Measurements from ENCODE around the gene RAD51C. TPM values are rescaled to one million over a fixed set of nuclear protein-coding genes. Genes with fewer than 3 reads are reported as not detected.

Gene RAD51C
- total RNA-seq, 1 donor from 2014 or later, result 67.6 TPM

GRCh38 chr17:58699771-58700170, 7.4 kb downstream of the RAD51C start:
- Mint-ChIP-seq H3K27me3 (ENCODE audit: insufficient read depth, low read depth) (no peaks in the 10 kb centered on the region), H3K9me3 (no peaks in the 10 kb centered on the region), H3K4me3 (no peak overlapping the region), H3K27ac (no peak overlapping the region), H3K36me3 (peaks cover 6% of the 10 kb centered on the region), H3K4me1 (no peaks in the 10 kb centered on the region)
- Histone ChIP-seq H4K20me1 (ENCODE audit: low read depth) (no peaks in the 10 kb centered on the region), H3K27ac (no peak overlapping the region), H2AFZ (replicated peaks) (no peak overlapping the region), H3K79me2 (ENCODE audit: low read depth) (peaks cover 2% of the 10 kb centered on the region), H3K4me2 (no peak overlapping the region), H3K9ac (no peak overlapping the region), H3K36me3 (no peaks in the 10 kb centered on the region), H3F3A (ENCODE audit: low read depth) (no peaks in the 10 kb centered on the region), H3K4me3 (no peak overlapping the region), H3K27me3 (no peaks in the 10 kb centered on the region), H3K4me1 (no peaks in the 10 kb centered on the region), H3K9me3 (ENCODE audit: low read depth) (no peaks in the 10 kb centered on the region)
- TF ChIP-seq EZH2phosphoT487 (IDR thresholded peaks at IDR 0.05) (no peak), CTCF (IDR thresholded peaks at IDR 0.05) (no peak), EZH2 (IDR thresholded peaks at IDR 0.05) (no peak)
- no peak for DNase-seq (ENCODE audit: low spot score)

GRCh38 chr17:58702045-58702476, 9.7 kb downstream of the RAD51C start:
- no peak overlapping the region for H3K4me3 ChIP-seq
- Mint-ChIP-seq H3K4me1 (no peaks in the 10 kb centered on the region), H3K4me3 (no peak overlapping the region), H3K36me3 (peaks cover 6% of the 10 kb centered on the region), H3K9me3 (no peaks in the 10 kb centered on the region), H3K27ac (no peak overlapping the region), H3K27me3 (ENCODE audit: insufficient read depth, low read depth) (no peaks in the 10 kb centered on the region)
- H3K4me1 ChIP-seq, result no peaks in the 10 kb centered on the region
- no peak overlapping the region for H2AFZ ChIP-seq (replicated peaks)
- H3K9ac ChIP-seq, result no peak overlapping the region
- TF ChIP-seq EZH2phosphoT487 (IDR thresholded peaks at IDR 0.05) (no peak), EZH2 (IDR thresholded peaks at IDR 0.05) (no peak), CTCF (IDR thresholded peaks at IDR 0.05) (no peak)
- H3K27me3 ChIP-seq, result no peaks in the 10 kb centered on the region
- H3K79me2 ChIP-seq (ENCODE audit: low read depth), result no peaks in the 10 kb centered on the region
- H3K27ac ChIP-seq, result no peak overlapping the region
- H3K4me2 ChIP-seq, result no peak overlapping the region
- no peaks in the 10 kb centered on the region for H3K36me3 ChIP-seq
- no peak for DNase-seq (ENCODE audit: low spot score)
- no peaks in the 10 kb centered on the region for H3K9me3 ChIP-seq (ENCODE audit: low read depth)
- H3F3A ChIP-seq (ENCODE audit: low read depth), result no peaks in the 10 kb centered on the region
- no peaks in the 10 kb centered on the region for H4K20me1 ChIP-seq (ENCODE audit: low read depth)

GRCh38 chr17:58702708-58703107, 10.3 kb downstream of the RAD51C start:
- Histone ChIP-seq H3K27me3 (no peaks in the 10 kb centered on the region), H4K20me1 (ENCODE audit: low read depth) (no peaks in the 10 kb centered on the region), H3K4me1 (no peaks in the 10 kb centered on the region), H3K4me2 (no peak overlapping the region), H3K36me3 (no peaks in the 10 kb centered on the region), H3K9ac (no peak overlapping the region), H3K27ac (no peak overlapping the region), H2AFZ (replicated peaks) (no peak overlapping the region), H3F3A (ENCODE audit: low read depth) (no peaks in the 10 kb centered on the region), H3K4me3 (no peak overlapping the region), H3K79me2 (ENCODE audit: low read depth) (no peaks in the 10 kb centered on the region), H3K9me3 (ENCODE audit: low read depth) (no peaks in the 10 kb centered on the region)
- Mint-ChIP-seq H3K4me3 (no peak overlapping the region), H3K27me3 (ENCODE audit: insufficient read depth, low read depth) (no peaks in the 10 kb centered on the region), H3K9me3 (no peaks in the 10 kb centered on the region), H3K36me3 (peaks cover 6% of the 10 kb centered on the region), H3K4me1 (no peaks in the 10 kb centered on the region), H3K27ac (no peak overlapping the region)
- DNase-seq (ENCODE audit: low spot score), result no peak
- TF ChIP-seq EZH2phosphoT487 (IDR thresholded peaks at IDR 0.05), result no peak
- TF ChIP-seq EZH2 (IDR thresholded peaks at IDR 0.05), result no peak
- no peak for TF ChIP-seq CTCF (IDR thresholded peaks at IDR 0.05)

Measured in neural progenitor cell (in vitro differentiated cells).